MM.1S (cell line): ENCODE results near the gene RHOB.

Source experiments
- CTCF ChIP-seq: fragments of 300-600 bp; sonication (generic); IDR thresholded peaks from 2 replicates; pipeline ENCODE4 v1.5.1; 2016; ENCODE audit warnings: antibody characterized with exemption, low read length, mixed read lengths
- EZH2 ChIP-seq: fragments of 300-600 bp; sonication (generic); optimal IDR thresholded peaks from 2 replicates; pipeline ENCODE3; 2017; ENCODE audit warnings: low read depth, mild to moderate bottlenecking, antibody characterized with exemption, low read length, mixed read lengths

GRCh38 chr2:20427931-20428526 lies 18.8 kb upstream of the RHOB start:
- no peak for TF ChIP-seq CTCF
- no peak for TF ChIP-seq EZH2
